A549 (cell line): ENCODE data around the gene RELN. TPM values are rescaled to one million over a fixed set of nuclear protein-coding genes. Genes with fewer than 3 reads are reported as not detected.

Experiments used
- ATAC-seq, 2 experiments: fragments of 200-7000 bp in 1 of 2; fragments of >200 bp in 1 of 2; cut with Nextera tagmentation in 1 of 2; cut with Tn5 transposase in 1 of 2; 3 replicates each; pipeline versions ENCODE4 v1.8.0 to v1.9.1; 2018 to 2020; ENCODE audit warnings: mild to moderate bottlenecking in 1 of 2, moderate library complexity in 1 of 2
- CTCF ChIA-PET: fragments of 300-600 bp; sonication (Branson Sonifier 250); formaldehyde crosslinking; extraction: SDS; loops from one replicate; lab custom pipeline; 2021; ENCODE audit warnings: antibody characterized with exemption, inconsistent platforms; lab: Yijun Ruan, JAX
- POLR2A ChIA-PET: fragments of 350-600 bp; formaldehyde crosslinking; extraction: SDS; loops from one replicate; lab custom pipeline; 2021; ENCODE audit warnings: antibody characterized with exemption, inconsistent platforms; lab: Yijun Ruan, JAX
- DNase-seq, 2 experiments: peaks; one replicate each; pipeline versions ENCODE4 v3.0.0 to v3.0.0-alpha.2; 2011 to 2016; ENCODE audit warnings: low read depth in 1 of 2, low spot score in 1 of 2
- FAIRE-seq: peaks from 2 replicates; lab custom pipeline; 2011; peaks lifted over from hg19 to GRCh38; lab: Jason Lieb, UNC
- H3K27ac ChIP-seq, 2 experiments: fragments of >200 bp; sonication (Bioruptor Twin); formaldehyde crosslinking; 3 replicates each; pipeline ENCODE4 v1.5.1; 2016 to 2017
- H3K4me1 ChIP-seq: fragments of >200 bp; sonication (Bioruptor Twin); formaldehyde crosslinking; 3 replicates; pipeline ENCODE4 v1.6.1; 2016
- H3K4me2 ChIP-seq: fragments of >200 bp; sonication (Bioruptor Twin); formaldehyde crosslinking; 3 replicates; pipeline ENCODE4 v1.6.1; 2016
- H3K4me3 ChIP-seq: fragments of >200 bp; sonication (Bioruptor Twin); formaldehyde crosslinking; 3 replicates; pipeline ENCODE4 v1.5.1; 2016
- H3K9me3 ChIP-seq: fragments of >200 bp; sonication (Bioruptor Twin); formaldehyde crosslinking; 3 replicates; pipeline ENCODE4 v1.6.1; 2016
- CBX8 ChIP-seq: fragments of 200-600 bp; sonication (generic); IDR thresholded peaks from 2 replicates; pipeline ENCODE4 v1.6.1; 2016
- CHD2 ChIP-seq: fragments of 150-350 bp; IDR thresholded peaks from 2 replicates; pipeline ENCODE4 v1.6.1; 2014; ENCODE audit warnings: low read length; ENCODE audit not compliant: partially characterized antibody
- CHD4 ChIP-seq: fragments of 200-600 bp; sonication (generic); IDR thresholded peaks from 2 replicates; pipeline ENCODE4 v1.6.1; 2016; ENCODE audit warnings: antibody characterized with exemption, mild to moderate bottlenecking, borderline replicate concordance
- ESRRA ChIP-seq: fragments of 150-350 bp; IDR thresholded peaks from 2 replicates; pipeline ENCODE4 v1.6.1; 2014; ENCODE audit warnings: mild to moderate bottlenecking, low read length, borderline replicate concordance
- FOSL2 ChIP-seq, 2 experiments: fragments of 450-650 bp in 1 of 2; fragments of >200 bp in 1 of 2; sonication (Bioruptor Twin) in 1 of 2; formaldehyde crosslinking; IDR thresholded peaks; 2 replicates each; pipeline versions ENCODE4 v1.5.0 to v1.6.1; 2016 to 2020; ENCODE audit warnings: mild to moderate bottlenecking in 1 of 2, moderate library complexity in 1 of 2
- FOXS1 ChIP-seq: fragments of 250-450 bp; sonication (Bioruptor Pico); IDR thresholded peaks from 2 replicates; pipeline ENCODE4 v1.5.0; 2020; ENCODE audit warnings: mild to moderate bottlenecking, moderate library complexity
- HDAC2 ChIP-seq: fragments of 200-600 bp; sonication (generic); IDR thresholded peaks from 2 replicates; pipeline ENCODE4 v1.6.1; 2016
- HOXB5 ChIP-seq: fragments of 250-450 bp; sonication (Bioruptor Pico); IDR thresholded peaks from 2 replicates; pipeline ENCODE4 v1.5.0; 2020; ENCODE audit warnings: mild to moderate bottlenecking, moderate library complexity
- JUN ChIP-seq, 2 experiments: fragments of >200 bp; sonication (Bioruptor Twin); formaldehyde crosslinking; IDR thresholded peaks; 2 replicates in 1 of 2; 3 replicates in 1 of 2; pipeline ENCODE4 v1.6.1; 2016 to 2017
- JUNB ChIP-seq: fragments of >200 bp; sonication (Bioruptor Twin); formaldehyde crosslinking; IDR thresholded peaks from 2 replicates; pipeline ENCODE4 v1.6.1; 2016
- KDM1A ChIP-seq: fragments of 200-600 bp; sonication (generic); IDR thresholded peaks from 2 replicates; pipeline ENCODE4 v1.6.1; 2016; ENCODE audit warnings: low read depth, mild to moderate bottlenecking
- MAFK ChIP-seq: fragments of 450-650 bp; IDR thresholded peaks from 2 replicates; pipeline ENCODE4 v1.6.1; 2014; ENCODE audit not compliant: partially characterized antibody
- NFE2L2 ChIP-seq: fragments of 150-350 bp; conservative IDR thresholded peaks from 2 replicates; pipeline ENCODE4 v1.6.1; 2014; ENCODE audit warnings: low read length
- NR3C1 ChIP-seq: fragments of >200 bp; sonication (Bioruptor Twin); formaldehyde crosslinking; IDR thresholded peaks from 3 replicates; pipeline ENCODE4 v1.6.1; 2017
- PHF8 ChIP-seq: fragments of 200-600 bp; sonication (generic); IDR thresholded peaks from 2 replicates; pipeline ENCODE4 v1.6.1; 2016; ENCODE audit warnings: low read depth, mild to moderate bottlenecking, antibody characterized with exemption, moderate library complexity, borderline replicate concordance
- POLR2AphosphoS2 ChIP-seq: conservative IDR thresholded peaks from 2 replicates; pipeline ENCODE4 v1.6.1; 2012; ENCODE audit warnings: low read length, improper control_type of control experiment, inconsistent platforms
- RARB ChIP-seq: fragments of 250-450 bp; sonication (Bioruptor Pico); IDR thresholded peaks from 2 replicates; pipeline ENCODE4 v1.8.0; 2021; ENCODE audit warnings: mild to moderate bottlenecking, moderate library complexity
- RNF2 ChIP-seq: fragments of 200-600 bp; sonication (generic); IDR thresholded peaks from 2 replicates; pipeline ENCODE4 v1.6.1; 2016; ENCODE audit warnings: low read depth, mild to moderate bottlenecking, antibody characterized with exemption, moderate library complexity, borderline replicate concordance
- ZSCAN20 ChIP-seq: fragments of 250-450 bp; sonication (Bioruptor Pico); IDR thresholded peaks from 2 replicates; pipeline ENCODE4 v1.8.0; 2022; ENCODE audit warnings: mild to moderate bottlenecking, moderate library complexity
- WGBS: methylation state at CpG from one replicate; pipeline ENCODE4 v1.1.6; 2017; ENCODE audit errors: missing lambda C conversion rate; 5-methylcytosine and 5-hydroxymethylcytosine counted together
- polyA plus RNA-seq, 4 experiments: library from polyadenylated mRNA; depleted of rRNA in 3 of 4; stranded (reverse); fragments of >200 nt; fragmentation: RNase III in 1 of 4; extraction: RNeasy Plus Mini Kit Qiagen cat#74134 plus additional on column Dnase treatment in 1 of 4; gene quantifications; 2 replicates in 3 of 4; 3 replicates in 1 of 4; pipeline ENCODE4 v1.2.3, GENCODE V29; 2011 to 2017
- TF ChIP-seq, protein P1 (sequence below): IDR thresholded peaks from 2 replicates; pipeline ENCODE4 v1.6.1; 2012; ENCODE audit warnings: low read depth, borderline replicate concordance
- TF ChIP-seq, protein P2 (sequence below): fragments of >200 bp; sonication (Bioruptor Twin); formaldehyde crosslinking; IDR thresholded peaks from 3 replicates; pipeline ENCODE4 v1.5.1; 2016
- TF ChIP-seq, protein P3 (sequence below): fragments of >200 bp; sonication (Bioruptor Twin); formaldehyde crosslinking; IDR thresholded peaks from 3 replicates; pipeline ENCODE4 v1.6.1; 2016
- TF ChIP-seq, protein P4 (sequence below): fragments of >200 bp; sonication (Bioruptor Twin); formaldehyde crosslinking; IDR thresholded peaks from 2 replicates; pipeline ENCODE4 v1.6.1; 2016
- TF ChIP-seq, protein P5 (sequence below): IDR thresholded peaks from 2 replicates; pipeline ENCODE4 v1.6.1; 2012

RELN gene
- polyA plus RNA-seq, 2 of the 4 experiments (the other 2 are of a cell fraction) = not detected

DNA sequence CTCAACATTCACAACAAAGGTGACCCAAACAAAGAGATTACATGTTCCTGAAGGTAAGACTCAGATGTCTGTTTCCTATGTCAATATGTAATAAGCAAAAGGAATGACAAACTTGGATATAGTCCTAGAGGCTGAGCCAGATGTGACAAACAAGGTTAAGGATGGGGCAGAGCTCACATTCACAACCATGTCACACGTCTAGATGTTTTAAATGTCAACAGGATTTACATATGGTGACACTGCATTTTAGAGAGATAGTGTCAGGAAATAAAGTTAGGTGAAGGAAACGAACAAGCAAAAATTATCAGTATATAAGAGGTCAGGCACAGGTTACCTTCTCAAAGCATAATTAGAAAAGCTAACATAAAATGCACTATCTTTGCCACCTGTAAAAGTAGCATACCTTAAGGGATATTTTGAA, 8.4 kb downstream of the RELN start:
- 0% methylated on average over 2 of the region's 2 CpGs for WGBS
- ChIA-PET CTCF (interaction anchor here (0.6 kb wide), 1 partner anchor 1414 kb away, joined by 3 read pairs; no protein-coding TSS in a partner anchor), POLR2A (no interaction called here)
- H3K4me1 ChIP-seq = no peaks in the 10 kb centered on the region
- no peaks in the 10 kb centered on the region for H3K9me3 ChIP-seq
- FAIRE-seq (no peak), ATAC-seq (no peak), DNase-seq (no peak)
- no peak overlapping the region for H3K27ac ChIP-seq
- TF ChIP-seq KDM1A (no peak), POLR2AphosphoS2 (no peak), NFE2L2 (no peak), HDAC2 (no peak), JUNB (no peak), FOXS1 (no peak), PHF8 (no peak), ZSCAN20 (no peak), HOXB5 (CRISPR knock-in tag) (no peak), RNF2 (no peak), MAFK (no peak)
- TF ChIP-seq, protein P1, sequence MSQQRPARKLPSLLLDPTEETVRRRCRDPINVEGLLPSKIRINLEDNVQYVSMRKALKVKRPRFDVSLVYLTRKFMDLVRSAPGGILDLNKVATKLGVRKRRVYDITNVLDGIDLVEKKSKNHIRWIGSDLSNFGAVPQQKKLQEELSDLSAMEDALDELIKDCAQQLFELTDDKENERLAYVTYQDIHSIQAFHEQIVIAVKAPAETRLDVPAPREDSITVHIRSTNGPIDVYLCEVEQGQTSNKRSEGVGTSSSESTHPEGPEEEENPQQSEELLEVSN = no peak
- TF ChIP-seq, protein P2, sequence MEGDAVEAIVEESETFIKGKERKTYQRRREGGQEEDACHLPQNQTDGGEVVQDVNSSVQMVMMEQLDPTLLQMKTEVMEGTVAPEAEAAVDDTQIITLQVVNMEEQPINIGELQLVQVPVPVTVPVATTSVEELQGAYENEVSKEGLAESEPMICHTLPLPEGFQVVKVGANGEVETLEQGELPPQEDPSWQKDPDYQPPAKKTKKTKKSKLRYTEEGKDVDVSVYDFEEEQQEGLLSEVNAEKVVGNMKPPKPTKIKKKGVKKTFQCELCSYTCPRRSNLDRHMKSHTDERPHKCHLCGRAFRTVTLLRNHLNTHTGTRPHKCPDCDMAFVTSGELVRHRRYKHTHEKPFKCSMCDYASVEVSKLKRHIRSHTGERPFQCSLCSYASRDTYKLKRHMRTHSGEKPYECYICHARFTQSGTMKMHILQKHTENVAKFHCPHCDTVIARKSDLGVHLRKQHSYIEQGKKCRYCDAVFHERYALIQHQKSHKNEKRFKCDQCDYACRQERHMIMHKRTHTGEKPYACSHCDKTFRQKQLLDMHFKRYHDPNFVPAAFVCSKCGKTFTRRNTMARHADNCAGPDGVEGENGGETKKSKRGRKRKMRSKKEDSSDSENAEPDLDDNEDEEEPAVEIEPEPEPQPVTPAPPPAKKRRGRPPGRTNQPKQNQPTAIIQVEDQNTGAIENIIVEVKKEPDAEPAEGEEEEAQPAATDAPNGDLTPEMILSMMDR = no peak
- TF ChIP-seq, protein P3, sequence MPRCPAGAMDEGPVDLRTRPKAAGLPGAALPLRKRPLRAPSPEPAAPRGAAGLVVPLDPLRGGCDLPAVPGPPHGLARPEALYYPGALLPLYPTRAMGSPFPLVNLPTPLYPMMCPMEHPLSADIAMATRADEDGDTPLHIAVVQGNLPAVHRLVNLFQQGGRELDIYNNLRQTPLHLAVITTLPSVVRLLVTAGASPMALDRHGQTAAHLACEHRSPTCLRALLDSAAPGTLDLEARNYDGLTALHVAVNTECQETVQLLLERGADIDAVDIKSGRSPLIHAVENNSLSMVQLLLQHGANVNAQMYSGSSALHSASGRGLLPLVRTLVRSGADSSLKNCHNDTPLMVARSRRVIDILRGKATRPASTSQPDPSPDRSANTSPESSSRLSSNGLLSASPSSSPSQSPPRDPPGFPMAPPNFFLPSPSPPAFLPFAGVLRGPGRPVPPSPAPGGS = no peak
- TF ChIP-seq, protein P4, sequence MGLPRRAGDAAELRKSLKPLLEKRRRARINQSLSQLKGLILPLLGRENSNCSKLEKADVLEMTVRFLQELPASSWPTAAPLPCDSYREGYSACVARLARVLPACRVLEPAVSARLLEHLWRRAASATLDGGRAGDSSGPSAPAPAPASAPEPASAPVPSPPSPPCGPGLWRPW = no peak
- TF ChIP-seq, protein P5, sequence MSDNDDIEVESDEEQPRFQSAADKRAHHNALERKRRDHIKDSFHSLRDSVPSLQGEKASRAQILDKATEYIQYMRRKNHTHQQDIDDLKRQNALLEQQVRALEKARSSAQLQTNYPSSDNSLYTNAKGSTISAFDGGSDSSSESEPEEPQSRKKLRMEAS = no peak
- H3K4me3 ChIP-seq = no peak overlapping the region
- no peak overlapping the region for H3K4me2 ChIP-seq

DNA sequence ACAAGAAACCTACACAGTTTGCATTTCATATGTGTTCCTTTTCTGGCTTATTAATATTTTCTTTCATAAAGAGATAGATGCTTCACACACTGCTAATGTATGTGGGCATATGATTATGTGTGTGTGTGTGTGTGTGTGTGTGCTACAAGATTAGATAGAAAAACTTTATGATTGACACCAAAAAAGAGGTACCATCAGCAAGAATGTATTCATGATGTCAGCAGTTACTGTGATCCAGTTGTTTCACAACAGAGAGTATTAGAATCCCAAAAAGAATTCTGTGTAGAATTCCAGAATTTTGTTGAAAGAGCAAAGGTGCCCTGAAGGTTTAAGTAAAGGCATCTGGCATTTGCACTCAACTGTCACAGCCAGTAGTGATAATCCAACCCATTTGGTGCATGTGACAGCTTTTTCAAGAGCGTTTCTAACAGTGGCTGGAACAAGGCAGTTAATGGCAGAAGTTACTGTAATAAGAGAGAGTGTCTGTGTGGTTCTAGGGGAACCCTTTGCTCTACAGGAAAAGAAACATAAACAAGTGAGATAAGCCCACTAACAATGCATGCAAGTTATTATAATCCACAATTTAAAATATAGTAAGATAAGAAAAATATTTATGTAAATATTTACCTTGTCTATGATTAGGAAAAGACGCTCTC, 16.6 kb downstream of the RELN start:
- no peak for DNase-seq
- H3K4me3 ChIP-seq = no peak overlapping the region
- TF ChIP-seq MAFK (peak; percentile 37), NR3C1 (no peak)
- TF ChIP-seq, all 56 proteins: peak for 1
- POLR2A ChIA-PET = no interaction called here
- Histone ChIP-seq H3K27ac (no peak overlapping the region), H3K9me3 (no peaks in the 10 kb centered on the region), H3K4me1 (no peaks in the 10 kb centered on the region), H3K4me2 (no peak overlapping the region)
- WGBS = 14% methylated on average over 2 of the region's 2 CpGs
- CTCF ChIA-PET = no interaction called here
- FAIRE-seq = no peak
- no peak for ATAC-seq

DNA sequence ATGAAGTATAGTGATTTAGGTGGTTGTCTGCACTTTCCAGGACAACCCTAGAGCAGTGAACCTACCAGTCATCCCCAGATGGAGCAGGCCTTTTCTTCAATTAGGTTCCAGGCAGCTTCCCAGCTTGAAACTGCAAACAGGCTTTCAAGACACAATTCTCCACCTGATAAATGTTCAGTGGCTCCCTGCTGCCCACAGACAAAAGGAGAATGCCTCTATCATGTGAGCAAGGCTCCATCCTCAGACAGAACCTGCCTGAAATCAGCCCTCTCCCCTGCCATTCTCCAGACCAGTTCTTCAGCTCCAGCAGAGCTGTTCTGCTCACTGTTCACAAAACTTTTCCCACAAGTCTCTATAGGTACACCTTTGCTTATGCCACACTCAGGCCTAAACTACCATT, 22.1 kb downstream of the RELN start:
- H3K4me3 ChIP-seq = no peak overlapping the region
- no peaks in the 10 kb centered on the region for H3K9me3 ChIP-seq
- FAIRE-seq (no peak), DNase-seq (no peak), ATAC-seq (no peak)
- no peaks in the 10 kb centered on the region for H3K4me1 ChIP-seq
- ChIA-PET CTCF (no interaction called here), POLR2A (no interaction called here)
- TF ChIP-seq FOSL2 (IDR thresholded peaks at IDR 0.05) (no peak), FOSL2 (CRISPR knock-in tag; IDR thresholded peaks at IDR 0.05) (no peak), CBX8 (no peak), JUN (IDR thresholded peaks at IDR 0.05) (no peak), ESRRA (no peak), CHD4 (no peak), CHD2 (no peak), RARB (CRISPR knock-in tag) (no peak)
- TF ChIP-seq, protein P4 = no peak
- TF ChIP-seq, protein P5 = no peak
- no peak overlapping the region for H3K27ac ChIP-seq
- H3K4me2 ChIP-seq = no peak overlapping the region
